Renal cortical epithelial cell (primary cell): ENCODE measurements around the gene MED26. TPM values are rescaled to one million over a fixed set of nuclear protein-coding genes. Genes with fewer than 3 reads are reported as not detected.
"Not testable (repeated sequence)": the region's sequence is repeated elsewhere in the genome, so short reads cannot be mapped to it uniquely, and the experiment has no call there.

Source experiments
- DNase-seq: peaks from one replicate; pipeline ENCODE4 v3.0.0-alpha.2; 2011; ENCODE audit warnings: low read depth
- total RNA-seq: library from RNA; depleted of rRNA; stranded (reverse); fragments of >200 nt; gene quantifications from 2 replicates; pipeline ENCODE4 v1.2.3, GENCODE V29; 2014

The MED26 gene
- total RNA-seq, 1 donor from 2014 or later = 6.9 TPM

DNA sequence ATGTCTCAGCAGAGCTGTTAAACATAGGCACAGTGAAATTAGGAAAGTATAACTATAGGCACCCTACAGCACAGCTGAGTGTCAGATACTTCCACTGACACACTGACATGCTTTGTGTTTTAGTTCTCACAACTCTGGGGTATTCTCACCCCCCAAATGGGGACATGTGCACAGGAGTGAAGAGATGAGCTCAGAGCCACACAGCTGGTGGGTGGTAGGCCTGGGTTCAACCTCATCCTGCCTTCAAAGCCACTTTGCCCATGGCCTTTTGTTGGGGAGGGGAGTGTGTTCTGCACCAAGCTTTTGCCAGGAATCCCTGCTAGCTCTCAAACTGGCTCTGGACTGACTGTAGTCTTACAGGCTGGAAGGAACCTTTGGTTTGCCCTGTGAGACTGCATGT, 54.1 kb downstream of the MED26 start:
- no peak for DNase-seq

DNA sequence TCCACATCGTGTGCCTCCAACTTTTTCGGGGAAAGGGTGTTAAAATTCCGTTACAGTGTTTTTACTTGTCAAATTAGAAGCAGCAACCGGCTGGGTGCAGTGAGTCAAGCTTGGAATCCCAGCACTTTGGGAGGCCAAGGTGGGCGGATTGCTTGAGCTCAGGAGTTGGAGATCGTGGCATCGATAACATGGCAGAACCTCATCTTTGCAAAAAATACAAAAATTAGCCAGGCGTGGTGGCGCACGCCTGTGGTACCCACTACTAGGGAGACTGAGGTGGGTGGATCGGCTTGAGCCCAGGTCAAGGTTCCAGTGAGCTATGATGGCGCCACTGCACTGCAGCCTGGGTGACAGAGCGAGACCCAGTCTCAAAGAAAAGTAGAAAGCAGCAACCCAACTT, 54.7 kb downstream of the MED26 start:
- DNase-seq = no peak

DNA sequence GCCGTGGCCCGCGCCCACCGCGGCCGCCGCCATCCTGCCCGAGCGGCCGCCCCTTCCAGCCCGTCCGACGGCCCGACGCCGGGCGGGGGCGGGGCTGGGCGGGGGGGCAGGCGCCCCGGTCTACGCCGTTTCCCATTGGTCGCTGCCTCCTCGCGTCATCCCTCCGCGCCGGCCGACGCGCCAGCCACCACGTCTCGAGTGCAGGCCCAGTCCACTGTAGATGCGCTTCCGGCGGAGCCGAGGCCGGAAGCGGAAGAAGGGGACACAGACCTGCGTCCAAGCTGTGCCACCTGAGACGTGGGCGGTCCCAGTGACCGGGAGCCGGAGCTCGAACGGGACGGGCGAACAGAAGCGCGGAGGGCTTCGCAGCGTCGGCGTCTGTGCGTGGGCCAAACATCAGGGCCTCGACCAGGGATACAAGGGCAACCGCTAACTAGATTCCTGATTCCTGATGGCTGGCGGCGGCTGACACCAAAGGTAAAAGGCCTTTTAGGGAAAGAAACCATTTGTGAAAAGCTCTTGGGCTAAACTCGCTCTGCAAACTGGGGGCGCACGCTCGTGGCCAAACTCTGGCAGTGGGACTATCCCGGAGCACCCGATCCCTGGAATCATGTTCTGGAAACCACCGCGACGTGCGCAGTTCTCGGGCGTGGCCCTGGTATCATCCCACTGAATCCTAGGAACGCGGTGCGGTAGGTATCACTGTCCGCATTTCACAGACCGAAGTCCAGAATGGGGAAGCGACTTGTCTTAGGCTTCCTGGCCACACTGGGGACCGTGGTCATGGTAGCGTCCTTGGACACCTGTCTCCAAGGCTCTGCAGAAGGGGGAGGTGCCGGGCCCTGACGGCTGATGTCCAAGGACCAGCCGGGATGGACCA, 55.4 kb downstream of the MED26 start, which contains the start of gene SLC35E1:
TSS of gene SLC35E1 (minus strand) at position 84 of the 880 bp plus-strand sequence. CDS start at position 33, 51 bp downstream.
- peak; percentile 88 for DNase-seq

DNA sequence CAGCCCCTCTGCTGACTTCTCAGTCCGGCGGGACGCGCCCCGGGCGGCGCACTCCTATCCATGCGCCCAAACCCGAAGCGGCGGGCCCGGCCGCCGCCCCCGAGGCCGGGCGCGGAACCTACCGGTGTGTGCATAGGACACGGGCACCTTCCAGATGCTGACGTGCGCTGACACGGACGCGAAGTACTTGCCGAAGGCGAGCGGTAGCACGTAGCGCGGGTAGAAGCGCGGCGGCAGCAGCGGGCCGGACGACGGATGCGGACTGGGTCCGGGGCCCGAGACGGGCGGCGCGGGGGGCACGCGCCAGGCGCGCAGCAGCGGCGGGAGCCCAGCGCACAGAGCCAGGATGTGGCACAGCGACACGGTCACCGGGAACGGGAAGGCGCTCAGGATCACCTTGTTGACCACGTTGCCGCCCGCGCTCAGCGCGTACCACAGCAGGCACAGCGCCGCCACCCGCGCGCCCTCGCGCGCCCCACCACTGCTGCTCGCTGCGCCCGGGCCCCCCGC, 56.1 kb downstream of the MED26 start:
- no peak for DNase-seq

DNA sequence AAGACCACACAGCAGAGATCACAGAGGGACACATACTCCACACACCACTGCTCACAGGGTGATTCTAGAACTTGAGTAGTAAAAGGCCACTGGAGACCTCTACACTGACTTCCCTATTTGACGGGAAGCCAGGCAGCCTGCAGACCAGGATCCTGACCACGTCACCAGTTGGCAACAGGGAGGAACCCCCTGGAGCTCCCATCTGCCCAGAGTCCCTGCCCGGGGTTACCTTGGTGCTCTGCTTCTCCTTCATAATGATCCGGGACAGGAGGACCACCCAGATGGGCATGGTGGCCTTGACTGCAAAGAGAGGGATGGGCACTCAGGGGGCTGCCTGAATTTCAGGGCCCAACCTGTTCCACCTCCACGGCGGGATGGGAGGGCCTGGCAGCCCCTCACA, 56.7 kb downstream of the MED26 start:
- DNase-seq = no peak

DNA sequence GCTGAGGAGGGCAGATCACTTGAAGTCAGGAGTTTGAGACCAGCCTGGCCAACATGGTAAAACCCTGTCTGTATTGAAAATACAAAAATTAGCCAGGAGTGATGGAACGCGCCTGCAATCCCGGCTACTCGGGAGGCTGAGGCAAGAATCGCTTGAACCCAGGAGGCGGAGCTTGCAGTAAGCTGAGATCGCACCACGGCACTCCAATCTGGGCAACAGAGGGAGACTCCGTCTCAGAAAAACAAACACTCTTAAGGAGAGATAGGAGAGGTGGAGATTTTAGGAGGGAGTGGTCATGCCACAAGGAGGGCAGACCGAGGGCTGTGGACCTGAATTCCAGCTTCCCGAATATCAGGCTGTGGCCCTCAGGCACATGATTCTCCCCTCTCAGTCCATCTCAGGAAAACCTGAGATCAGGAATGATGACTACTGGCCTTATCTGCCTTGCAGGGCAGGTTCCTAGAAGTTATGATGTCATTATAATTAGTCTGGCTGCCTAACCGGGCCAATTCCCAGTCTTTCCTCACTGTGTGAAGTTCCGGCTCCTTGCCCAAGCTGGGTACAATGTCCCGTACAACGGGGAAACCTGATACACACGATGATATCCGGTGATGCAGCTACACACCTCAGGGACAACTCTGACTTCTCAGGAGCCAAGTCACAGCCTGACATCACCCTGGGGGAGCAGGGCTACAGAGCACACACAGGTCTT, 58.2 kb downstream of the MED26 start:
- DNase-seq = no peak

DNA sequence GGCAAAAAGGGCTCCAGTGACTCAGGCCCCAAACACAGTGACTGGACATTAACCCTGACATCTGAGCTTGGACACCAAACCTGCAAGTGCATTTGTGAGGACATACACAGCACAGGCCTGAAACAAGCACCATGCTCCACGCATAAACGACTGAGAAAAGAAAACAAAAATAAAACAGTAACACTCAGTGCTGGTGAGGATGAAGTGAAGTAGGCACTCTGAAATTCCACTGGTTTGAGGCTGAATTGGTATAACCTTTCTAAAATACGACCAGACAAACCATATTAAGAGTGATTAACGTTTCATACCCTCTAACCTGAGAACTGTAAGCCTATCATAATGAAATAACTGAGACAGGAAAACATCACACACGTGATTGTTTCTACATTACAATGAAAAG, 61.3 kb downstream of the MED26 start:
- DNase-seq = no peak

DNA sequence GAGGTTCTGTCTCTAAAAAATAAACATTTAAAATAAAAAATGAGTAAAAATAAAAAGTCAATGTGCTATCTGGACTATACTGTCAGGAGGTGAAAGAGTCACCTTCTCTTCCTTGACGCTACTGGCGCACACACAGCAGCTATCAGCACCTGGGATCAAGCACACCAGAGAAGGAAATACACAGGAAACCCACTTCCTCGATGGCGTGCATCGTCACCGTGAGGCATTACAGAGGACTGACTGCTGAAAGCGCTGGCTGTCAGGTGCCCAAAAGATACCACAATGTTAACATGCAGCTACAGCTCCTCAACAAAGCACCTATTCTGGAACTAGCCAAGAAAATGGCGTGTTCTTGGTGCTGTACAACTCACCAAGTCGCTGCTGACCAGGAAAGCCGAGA, 61.8 kb downstream of the MED26 start:
- no peak for DNase-seq

DNA sequence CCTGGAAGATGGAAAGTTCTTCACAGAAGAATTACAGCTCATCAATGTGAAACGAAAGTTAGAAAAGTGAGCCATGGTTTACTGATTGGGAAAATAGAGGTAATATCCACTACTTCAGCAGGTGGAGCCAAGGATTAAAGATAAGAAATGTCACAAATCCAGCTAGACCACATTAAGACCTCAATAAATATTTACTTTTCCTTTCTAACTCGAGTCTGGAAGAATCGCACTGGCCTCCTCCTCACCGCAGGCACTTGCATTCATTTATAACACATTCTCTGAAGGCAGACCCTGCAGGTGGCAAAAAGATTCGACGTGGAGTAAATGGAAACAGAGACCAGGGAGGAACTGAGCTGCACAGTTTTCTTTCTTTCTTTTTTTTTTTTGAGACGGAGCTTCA, 63.2 kb downstream of the MED26 start:
- no peak for DNase-seq

DNA sequence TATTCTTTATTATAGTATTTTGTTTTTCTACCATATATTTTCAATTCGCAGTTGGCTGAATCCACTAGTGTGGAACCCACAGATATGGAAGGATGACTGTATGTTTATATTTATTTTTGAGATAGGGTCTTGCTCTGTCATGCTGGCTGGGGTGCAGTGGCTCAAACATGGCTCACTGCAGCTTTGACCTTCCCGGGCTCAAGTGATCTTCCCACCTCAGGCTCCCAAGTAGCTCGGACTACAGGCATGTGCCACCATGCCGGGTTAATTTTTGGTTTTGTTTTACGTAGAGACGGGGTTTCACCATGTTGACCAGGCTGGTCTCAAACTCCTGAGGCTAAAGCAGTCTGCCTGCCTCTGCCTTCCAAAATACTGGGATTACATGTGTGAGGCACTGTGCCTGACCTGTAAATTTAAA, 65.4 kb downstream of the MED26 start:
- DNase-seq = no peak

DNA sequence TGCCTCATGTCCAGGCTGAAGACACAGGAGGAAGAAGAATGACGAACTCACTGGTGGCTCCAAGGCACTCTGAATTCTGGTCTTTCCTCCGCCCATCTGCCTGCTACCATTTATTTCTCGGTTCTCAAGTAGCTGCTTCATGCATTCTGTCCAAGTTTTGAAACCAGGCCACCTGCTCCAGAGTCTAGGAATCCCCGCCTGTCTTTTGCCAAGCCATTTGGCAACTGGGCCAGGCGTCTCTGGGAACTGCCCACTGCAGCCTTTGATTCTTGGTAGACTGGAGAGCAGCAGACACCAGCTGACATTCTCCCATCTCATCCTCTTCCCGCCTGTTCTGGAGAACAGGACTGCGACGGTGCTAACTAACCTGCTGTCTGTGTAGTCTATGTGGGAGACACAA, 66.6 kb downstream of the MED26 start:
- no peak for DNase-seq

DNA sequence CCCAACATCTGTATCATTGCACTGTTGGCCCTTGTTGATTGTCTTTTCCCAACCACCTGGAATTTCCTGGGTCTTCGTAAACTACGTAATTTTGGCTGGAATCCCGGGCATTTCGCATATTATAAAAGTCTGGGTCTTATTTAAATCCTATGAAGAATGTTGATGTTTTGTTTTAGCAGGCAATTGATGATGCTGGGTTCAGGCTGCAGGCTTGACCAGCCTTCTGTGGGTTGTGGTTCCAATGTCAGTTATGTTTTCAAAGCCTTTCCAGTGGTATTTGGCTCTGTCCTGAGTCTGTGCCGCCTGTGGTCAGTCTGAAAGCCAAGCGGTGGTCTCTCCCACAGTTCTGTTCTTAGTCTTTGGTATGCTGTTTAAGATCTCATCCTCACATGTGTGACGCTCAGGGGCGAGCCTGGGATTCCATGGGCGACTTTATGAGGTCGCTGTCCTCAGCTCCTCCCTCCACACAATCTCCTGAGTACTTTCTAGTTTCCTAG, 68.2 kb downstream of the MED26 start:
- no peak for DNase-seq

DNA sequence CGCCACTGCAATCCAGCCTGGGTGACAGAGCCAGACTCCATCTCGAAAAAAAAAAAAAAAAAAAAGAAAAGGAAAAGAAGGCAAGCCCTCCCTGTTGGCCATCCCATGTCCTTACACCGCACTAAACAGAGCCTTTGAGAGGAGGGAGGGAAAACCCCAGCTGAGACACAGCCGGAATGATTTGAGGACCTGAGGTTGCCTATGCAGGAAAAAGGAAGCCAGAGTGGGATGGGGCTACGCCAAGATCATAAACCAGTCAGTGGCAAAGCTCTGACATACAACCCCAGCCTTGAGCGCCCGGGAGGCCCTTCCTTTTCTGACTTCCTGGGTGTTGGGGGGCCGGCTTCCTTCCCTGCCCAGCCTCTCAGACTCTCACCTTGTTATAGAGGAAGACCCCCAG, 73.2 kb downstream of the MED26 start:
- no peak for DNase-seq

DNA sequence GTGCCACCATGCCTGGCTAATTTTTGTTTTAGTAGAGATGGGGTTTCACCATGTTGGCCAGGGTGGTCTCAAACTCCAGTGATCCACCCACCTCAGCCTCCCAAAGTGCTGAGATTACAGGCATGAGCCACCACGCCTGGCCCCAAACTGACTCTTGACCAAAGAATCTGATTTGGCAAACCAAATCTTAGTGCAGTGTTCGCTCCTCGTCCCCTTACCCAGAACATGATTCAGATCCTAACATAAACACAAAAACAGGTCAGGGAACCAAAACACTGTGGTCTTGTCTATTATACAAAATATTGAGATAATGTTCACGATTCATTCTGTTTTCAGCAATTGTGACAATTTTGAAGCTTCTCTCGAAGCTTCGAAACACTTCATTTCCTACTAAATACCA, 76.1 kb downstream of the MED26 start:
- DNase-seq = not testable (repeated sequence)

DNA sequence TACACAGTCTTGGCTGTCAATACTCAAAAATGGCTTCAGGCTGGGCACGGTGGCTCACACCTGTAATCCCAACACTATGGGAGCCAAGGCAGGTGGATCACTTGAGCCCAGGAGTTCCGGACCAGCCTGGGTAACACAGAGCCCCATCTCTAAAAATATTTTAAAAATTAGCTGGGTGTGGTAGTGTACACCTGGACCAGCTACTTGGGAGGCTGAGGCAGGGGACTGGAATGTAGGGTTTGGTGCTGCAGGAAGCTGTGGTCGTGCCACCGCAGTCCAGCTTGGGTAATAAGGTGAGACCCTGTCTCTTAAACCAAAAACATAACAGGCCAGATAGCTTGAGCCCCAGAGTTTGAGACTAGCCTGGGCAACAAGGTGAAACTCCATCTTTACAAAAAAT, 79.0 kb downstream of the MED26 start:
- DNase-seq = no peak

DNA sequence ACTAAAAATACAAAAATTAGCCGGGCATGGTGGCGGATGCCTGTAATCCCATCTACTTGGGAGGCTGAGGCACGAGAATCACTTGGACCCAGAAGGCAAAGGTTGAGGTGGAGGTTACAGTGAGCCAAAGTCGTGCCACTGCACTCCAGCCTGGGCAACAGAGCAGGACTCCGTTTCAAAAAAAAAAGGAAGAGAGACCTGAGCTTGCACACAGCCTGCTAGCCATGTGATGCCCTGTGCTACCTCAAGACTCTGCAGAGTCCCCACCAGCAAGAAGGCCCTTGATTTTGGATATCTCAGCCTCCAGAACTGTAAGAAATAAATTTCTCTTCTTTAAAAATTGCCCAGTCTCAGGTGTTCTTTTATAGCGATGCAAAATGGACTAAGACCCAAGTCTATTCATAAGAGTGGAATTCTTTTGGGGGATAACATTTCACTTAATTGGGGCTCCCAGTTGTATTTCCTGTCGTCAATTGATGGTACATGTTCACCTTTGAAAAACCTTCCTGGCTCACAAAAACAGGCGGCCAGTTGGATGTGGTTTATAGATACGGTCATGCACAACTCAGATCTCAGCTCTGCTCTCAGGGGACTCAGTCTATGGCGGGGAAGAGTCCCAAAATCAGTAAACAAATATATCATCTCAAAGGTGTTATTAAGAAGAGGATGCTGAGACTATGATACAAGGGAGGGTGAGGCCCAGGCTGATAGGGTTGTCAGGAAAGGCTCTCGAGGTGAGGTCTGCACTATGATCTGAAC, 83.4 kb downstream of the MED26 start:
- DNase-seq = no peak

DNA sequence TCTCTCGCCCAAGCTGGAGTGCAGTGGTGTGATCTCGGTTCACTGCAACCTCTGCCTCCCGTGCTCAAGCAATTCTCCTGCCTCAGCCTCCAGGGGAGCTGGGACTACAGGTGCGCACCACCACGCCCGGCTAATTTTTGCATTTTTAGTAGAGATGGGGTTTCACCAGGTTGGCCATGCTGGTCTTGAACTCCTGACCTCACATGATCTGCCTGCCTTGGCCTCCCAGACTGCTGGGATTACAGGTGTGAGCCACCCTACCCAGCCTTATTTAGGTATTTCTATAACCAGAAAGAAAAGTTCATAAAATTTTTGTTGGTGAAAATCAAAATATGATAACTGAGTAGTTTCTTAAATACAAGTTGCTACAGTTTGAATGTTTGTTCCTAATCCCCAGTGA, 84.3 kb downstream of the MED26 start:
- not testable (repeated sequence) for DNase-seq

DNA sequence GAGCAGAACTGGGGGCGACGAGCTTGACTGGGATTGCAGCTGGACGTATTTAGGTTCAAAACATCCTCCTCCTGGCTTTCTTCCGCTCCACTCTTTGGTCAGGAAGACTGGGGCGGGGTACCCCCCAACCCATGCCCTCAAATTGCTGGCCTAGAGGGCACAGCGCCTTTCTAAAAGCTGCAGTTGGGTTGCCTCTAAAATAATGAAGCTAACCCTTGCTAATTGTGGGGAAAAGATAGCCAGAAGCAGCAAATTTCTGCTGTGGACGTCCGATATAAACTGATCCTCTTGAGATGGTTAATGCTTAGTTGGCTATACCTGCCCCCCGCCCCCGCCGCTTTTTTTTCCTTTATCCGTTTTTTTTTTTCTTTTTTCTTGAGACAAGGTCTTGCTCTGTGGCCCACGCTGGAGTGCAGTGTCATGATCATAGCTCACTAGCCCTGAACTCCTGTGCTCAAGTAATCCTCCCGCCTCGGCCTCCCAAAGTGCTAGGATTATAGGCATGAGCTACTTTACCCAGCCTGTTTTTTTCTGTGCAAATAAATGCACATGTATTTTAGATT, 85.0 kb downstream of the MED26 start:
- DNase-seq = no peak

DNA sequence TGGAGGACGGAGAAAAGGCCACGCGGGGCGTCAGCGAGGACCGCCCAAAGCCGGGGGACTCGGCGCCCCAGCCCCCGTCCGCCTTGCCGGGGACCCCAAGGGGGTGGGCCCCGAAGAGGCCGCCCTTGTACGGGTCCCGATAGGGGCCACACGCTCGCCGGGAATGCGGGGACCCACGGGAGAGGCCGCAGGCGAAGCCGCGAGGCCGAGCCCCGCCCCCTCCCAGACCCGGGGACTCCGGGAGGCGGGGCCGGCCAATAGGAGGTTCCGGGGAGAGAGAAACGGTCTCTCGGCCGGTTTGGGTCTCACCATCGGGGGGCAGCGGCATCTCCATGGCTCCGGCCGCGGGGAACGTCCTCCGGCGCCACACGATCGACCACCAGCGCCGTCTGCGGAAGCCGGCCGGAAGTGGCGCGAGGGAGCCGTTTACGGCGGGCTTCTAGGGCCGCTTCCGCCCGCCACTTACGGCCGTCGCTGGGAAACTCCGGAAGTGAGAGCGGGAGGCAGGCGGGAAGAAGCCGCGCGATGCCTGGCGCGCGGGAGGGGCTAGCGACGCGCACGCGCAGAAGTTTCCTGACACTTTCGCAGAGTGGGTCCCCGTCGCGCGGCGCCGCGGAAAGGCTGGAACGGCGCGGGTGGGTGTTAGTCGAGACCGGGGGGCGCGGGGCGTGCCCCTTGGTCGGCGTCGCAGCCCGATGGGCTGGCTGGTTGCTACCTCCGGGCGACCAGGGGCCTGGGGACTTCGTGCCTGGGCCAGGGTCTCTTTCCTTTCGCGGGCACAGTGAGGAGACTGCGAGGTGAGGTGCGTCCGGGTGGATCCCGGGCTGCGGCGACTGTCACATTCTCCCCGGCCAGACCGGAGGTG, 85.7 kb downstream of the MED26 start, which contains the start of gene CHERP:
TSS of gene CHERP (minus strand) at position 393 of the 865 bp plus-strand sequence. CDS start at position 334, 59 bp downstream.
- peak; percentile 78 for DNase-seq

DNA sequence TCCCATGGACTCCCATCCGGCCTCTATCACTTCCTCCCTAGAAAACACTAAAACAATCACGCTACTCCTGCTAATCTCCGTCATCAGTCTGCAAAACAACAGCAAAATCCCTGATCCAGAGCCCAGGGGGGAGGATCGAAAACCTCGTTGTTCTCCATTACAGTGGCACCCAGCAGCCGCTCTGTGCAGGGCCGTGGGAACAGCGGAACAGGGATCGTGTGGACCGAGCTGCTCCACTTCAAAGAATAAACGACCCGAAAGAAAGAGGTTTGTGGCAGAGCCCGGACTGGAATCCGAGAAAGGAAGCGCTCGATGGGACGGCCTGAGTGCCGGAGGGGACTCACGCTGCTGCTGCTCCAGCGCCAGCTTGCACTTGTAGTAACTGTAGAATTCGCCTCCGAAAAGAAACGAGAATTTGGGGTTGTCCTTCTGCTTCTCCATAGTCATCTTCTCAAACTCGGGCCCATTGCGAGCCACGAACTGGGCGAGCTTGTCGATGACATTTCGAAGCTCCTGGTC, 86.4 kb downstream of the MED26 start:
- DNase-seq = no peak
